ENCODE results near the gene SDR42E1. TPM values are rescaled to one million over a fixed set of nuclear protein-coding genes. Genes with fewer than 3 reads are reported as not detected.

Gene SDR42E1
- total and polyA plus RNA-seq, 5 donors from 2014 or later = 1.6 to 3.7 (median 2.0) TPM

DNA sequence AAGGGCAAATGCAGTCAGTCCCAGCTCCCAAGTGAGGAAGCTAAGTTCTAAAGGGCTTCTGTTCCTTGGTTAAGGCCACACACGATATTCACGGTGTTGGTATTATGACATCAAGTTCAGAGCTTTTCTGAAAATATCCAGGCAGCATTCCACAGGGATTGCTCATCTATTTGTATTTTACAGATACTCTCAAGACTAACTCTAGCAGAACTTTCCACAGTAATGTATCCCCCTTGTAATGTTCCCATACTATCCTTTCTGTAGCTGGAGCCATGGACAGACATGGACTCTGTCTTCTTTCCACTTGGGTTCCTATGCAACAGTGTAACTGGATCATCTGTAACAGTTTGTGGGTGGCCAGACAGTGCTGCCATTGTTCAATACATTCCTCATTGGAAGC, 13.5 kb downstream of the SDR42E1 start:
- H3K36me3 ChIP-seq (ENCODE audit: control insufficient read depth, insufficient read depth, low read length) = peaks cover 34% of the 10 kb centered on the region
- H3K27ac Mint-ChIP-seq = no peak overlapping the region
- no peaks in the 10 kb centered on the region for H3K9me3 ChIP-seq (ENCODE audit: control insufficient read depth in 2 of 2, low read length in 2 of 2)
- no peak for DNase-seq
- no peak overlapping the region for H3K4me3 ChIP-seq (ENCODE audit: low read depth, low read length)
- H3K27me3 ChIP-seq (ENCODE audit: control insufficient read depth, insufficient read depth, low read length) = no peaks in the 10 kb centered on the region
- no peaks in the 10 kb centered on the region for H3K27me3 Mint-ChIP-seq
- peaks cover 0 to 3% (median under 1%) of the 10 kb centered on the region in 4 donors for H3K4me1 Mint-ChIP-seq
- H3K4me1 ChIP-seq (ENCODE audit: control insufficient read depth, insufficient read depth, low read length, poor library complexity, severe bottlenecking) = no peaks in the 10 kb centered on the region
- H3K36me3 Mint-ChIP-seq = peaks cover 15% of the 10 kb centered on the region
- no peak overlapping the region for H3K27ac ChIP-seq (ENCODE audit: insufficient read depth, low read length, poor library complexity, severe bottlenecking)
- peaks cover 0 to 2% (median 0%) of the 10 kb centered on the region in 7 donors for H3K9me3 Mint-ChIP-seq
- H3K4me3 Mint-ChIP-seq = no peak overlapping the region
- no peak for ATAC-seq (ENCODE audit: low read depth in 2 of 2)

DNA sequence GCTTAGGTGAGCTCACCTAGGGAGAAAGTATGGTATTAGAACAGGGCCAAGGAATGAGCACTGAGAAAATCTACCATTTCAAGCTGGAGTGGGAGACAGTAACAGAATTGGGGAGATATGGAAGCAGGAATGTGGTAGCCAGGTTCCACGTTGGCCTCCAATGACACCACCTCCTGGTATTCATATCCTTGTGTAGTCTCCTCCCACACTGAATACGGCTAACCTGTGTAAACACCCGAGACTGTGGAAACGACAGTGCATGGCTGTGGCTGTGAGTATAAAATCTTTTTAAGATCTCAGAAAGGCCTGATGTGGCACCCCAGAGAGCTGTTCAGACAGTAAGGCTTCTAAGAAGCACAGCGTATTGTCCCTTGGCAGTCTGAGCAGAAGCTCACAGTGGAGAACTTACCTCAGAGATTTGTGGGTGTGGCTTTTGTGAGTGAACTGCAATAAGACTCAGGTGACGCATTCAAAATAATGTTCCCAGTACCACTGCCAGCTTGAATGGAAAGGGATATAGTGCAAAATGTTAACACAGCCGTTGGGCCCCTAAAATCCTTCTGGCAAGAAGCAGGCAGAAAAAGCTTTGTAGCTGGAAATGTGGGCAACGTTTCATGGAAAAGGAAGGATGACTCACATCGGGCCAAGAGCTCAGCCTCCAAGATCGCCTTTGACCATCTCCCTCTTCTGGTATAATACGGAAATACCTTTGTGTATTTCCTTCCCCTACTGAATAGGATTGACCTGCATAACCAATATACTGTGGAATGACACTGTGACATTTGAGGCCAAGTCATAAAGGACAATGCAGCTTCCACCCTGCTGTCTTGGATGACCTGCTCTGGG, 14.4 kb downstream of the SDR42E1 start:
- Histone ChIP-seq H3K36me3 (ENCODE audit: control insufficient read depth, insufficient read depth, low read length) (peaks cover 34% of the 10 kb centered on the region), H3K4me3 (ENCODE audit: low read depth, low read length) (no peak overlapping the region), H3K9me3 (ENCODE audit: control insufficient read depth in 2 of 2, low read length in 2 of 2) (no peaks in the 10 kb centered on the region), H3K4me1 (ENCODE audit: control insufficient read depth, insufficient read depth, low read length, poor library complexity, severe bottlenecking) (no peaks in the 10 kb centered on the region), H3K27ac (ENCODE audit: insufficient read depth, low read length, poor library complexity, severe bottlenecking) (no peak overlapping the region), H3K27me3 (ENCODE audit: control insufficient read depth, insufficient read depth, low read length) (no peaks in the 10 kb centered on the region)
- Mint-ChIP-seq H3K27me3 (no peaks in the 10 kb centered on the region), H3K4me1 (no peaks in the 10 kb centered on the region), H3K4me3 (no peak overlapping the region), H3K36me3 (peaks cover 15% of the 10 kb centered on the region), H3K27ac (no peak overlapping the region), H3K9me3 (peaks cover 0 to 2% (median 0%) of the 10 kb centered on the region in 7 donors)
- ATAC-seq (ENCODE audit: low read depth in 2 of 2) (no peak), DNase-seq (no peak)

DNA sequence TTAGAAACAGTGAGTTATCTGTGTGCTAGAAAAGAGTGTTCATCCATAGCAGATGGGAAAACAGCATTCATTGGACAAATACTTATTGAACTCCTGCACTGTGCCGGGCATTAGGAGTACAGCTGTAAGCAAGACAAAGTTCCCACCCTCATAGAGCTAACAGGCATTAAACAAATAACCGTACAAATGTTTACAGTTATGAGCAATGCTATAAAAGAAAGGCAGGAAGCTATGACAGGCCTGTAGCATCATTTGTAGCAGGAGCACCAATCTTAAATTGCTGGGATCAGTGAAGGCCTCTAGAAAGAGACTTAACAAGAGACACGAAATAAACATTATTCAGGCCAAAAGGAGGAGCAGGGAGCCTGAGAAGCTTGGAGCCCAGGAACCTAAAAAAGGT, 15.6 kb downstream of the SDR42E1 start:
- Mint-ChIP-seq H3K27me3 (no peaks in the 10 kb centered on the region), H3K4me3 (no peak overlapping the region), H3K9me3 (peaks cover 0 to 2% (median 0%) of the 10 kb centered on the region in 7 donors), H3K4me1 (no peaks in the 10 kb centered on the region), H3K36me3 (peaks cover 15% of the 10 kb centered on the region), H3K27ac (no peak overlapping the region)
- Histone ChIP-seq H3K36me3 (ENCODE audit: control insufficient read depth, insufficient read depth, low read length) (peaks cover 34% of the 10 kb centered on the region), H3K4me1 (ENCODE audit: control insufficient read depth, insufficient read depth, low read length, poor library complexity, severe bottlenecking) (no peaks in the 10 kb centered on the region), H3K27ac (ENCODE audit: insufficient read depth, low read length, poor library complexity, severe bottlenecking) (no peak overlapping the region), H3K9me3 (ENCODE audit: control insufficient read depth in 2 of 2, low read length in 2 of 2) (no peaks in the 10 kb centered on the region), H3K4me3 (ENCODE audit: low read depth, low read length) (no peak overlapping the region), H3K27me3 (ENCODE audit: control insufficient read depth, insufficient read depth, low read length) (no peaks in the 10 kb centered on the region)
- DNase-seq = no peak
- no peak for ATAC-seq (ENCODE audit: low read depth in 2 of 2)

DNA sequence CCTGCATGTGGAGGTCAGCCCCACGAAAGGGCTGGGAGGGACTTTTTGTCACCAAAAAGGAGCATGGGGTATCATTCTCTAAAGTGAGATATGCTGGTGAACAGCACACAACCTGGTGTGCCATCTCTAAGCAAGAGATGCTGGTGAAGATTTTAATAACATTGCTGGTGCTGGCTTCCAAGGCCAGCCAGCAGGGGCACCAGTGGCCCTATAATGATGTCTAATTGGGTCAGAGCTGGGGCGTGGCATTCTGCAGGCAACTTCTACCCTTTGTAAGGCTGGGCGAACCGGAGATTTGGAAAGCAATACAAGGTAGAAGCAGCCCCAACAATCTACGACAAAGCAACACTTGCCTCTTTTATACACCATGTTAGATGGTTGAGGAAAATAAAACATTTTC, 16.8 kb downstream of the SDR42E1 start:
- Mint-ChIP-seq H3K4me1 (no peaks in the 10 kb centered on the region), H3K27ac (no peak overlapping the region), H3K27me3 (no peaks in the 10 kb centered on the region), H3K4me3 (no peak overlapping the region), H3K36me3 (peaks cover 15% of the 10 kb centered on the region), H3K9me3 (peaks cover 0 to 2% (median 0%) of the 10 kb centered on the region in 7 donors)
- Histone ChIP-seq H3K27me3 (ENCODE audit: control insufficient read depth, insufficient read depth, low read length) (no peaks in the 10 kb centered on the region), H3K4me3 (ENCODE audit: low read depth, low read length) (no peak overlapping the region), H3K36me3 (ENCODE audit: control insufficient read depth, insufficient read depth, low read length) (peaks cover 25% of the 10 kb centered on the region), H3K27ac (ENCODE audit: insufficient read depth, low read length, poor library complexity, severe bottlenecking) (no peak overlapping the region), H3K4me1 (ENCODE audit: control insufficient read depth, insufficient read depth, low read length, poor library complexity, severe bottlenecking) (no peaks in the 10 kb centered on the region), H3K9me3 (ENCODE audit: control insufficient read depth in 2 of 2, low read length in 2 of 2) (no peaks in the 10 kb centered on the region)
- ATAC-seq (ENCODE audit: low read depth in 2 of 2) = no peak
- DNase-seq = no peak

DNA sequence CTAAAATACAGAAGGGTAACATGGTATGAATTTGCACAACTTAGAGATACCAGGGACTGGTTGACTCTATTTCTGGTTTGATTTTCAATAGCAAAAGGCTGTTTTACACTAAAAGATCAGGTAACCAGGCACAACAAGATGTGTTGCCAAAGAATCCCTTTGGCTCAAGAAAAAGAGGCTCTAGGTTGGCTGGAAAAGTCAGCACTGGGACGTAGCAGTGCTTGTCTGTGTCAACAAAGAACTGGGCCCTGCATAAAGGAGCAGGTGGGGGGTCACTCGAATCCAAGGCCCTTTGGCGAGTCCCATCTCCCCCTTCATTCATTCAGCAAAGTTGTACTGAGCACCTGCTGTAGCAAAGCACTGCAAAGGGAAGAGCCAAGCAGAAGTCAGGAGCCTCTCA, 18.4 kb downstream of the SDR42E1 start:
- Mint-ChIP-seq H3K4me3 (no peak overlapping the region), H3K9me3 (no peaks in the 10 kb centered on the region)

DNA sequence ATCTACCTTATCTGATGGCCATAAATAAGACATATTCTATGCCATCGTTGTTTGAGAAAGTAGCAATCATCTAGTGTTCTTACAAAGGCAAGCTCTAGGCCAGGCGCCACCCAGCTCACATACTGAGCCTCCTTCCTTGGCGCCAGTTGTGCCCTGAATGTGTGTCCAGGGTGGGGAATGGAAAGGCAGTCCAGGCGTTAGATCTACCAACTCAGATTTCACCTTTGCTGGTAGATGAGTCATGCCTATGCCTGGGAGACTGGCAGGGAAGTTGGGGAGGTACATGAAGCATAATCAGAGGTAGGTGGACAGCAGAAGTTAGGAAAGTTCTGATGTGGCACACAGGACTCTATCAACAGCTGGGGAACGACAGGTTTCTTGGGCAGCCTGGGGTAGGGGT, 23.6 kb downstream of the SDR42E1 start:
- H3K36me3 Mint-ChIP-seq = no peaks in the 10 kb centered on the region
- H3K4me3 Mint-ChIP-seq = no peak overlapping the region
- peaks cover 0 to 2% (median 0%) of the 10 kb centered on the region in 7 donors for H3K9me3 Mint-ChIP-seq
- no peak overlapping the region for H3K27ac Mint-ChIP-seq
- Histone ChIP-seq H3K4me1 (ENCODE audit: control insufficient read depth, insufficient read depth, low read length, poor library complexity, severe bottlenecking) (no peaks in the 10 kb centered on the region), H3K9me3 (ENCODE audit: control insufficient read depth in 2 of 2, low read length in 2 of 2) (no peaks in the 10 kb centered on the region), H3K27ac (ENCODE audit: insufficient read depth, low read length, poor library complexity, severe bottlenecking) (no peak overlapping the region), H3K4me3 (ENCODE audit: low read depth, low read length) (no peak overlapping the region), H3K27me3 (ENCODE audit: control insufficient read depth, insufficient read depth, low read length) (peaks cover 2% of the 10 kb centered on the region), H3K36me3 (ENCODE audit: control insufficient read depth, insufficient read depth, low read length) (no peaks in the 10 kb centered on the region)
- no peaks in the 10 kb centered on the region for H3K27me3 Mint-ChIP-seq
- no peak for ATAC-seq (ENCODE audit: low read depth in 2 of 2)
- no peak for DNase-seq
- H3K4me1 Mint-ChIP-seq = no peaks in the 10 kb centered on the region

More for the DNA sequence above, 18.4 kb downstream of the SDR42E1 start:
- Histone ChIP-seq H3K27ac (ENCODE audit: insufficient read depth, low read length, poor library complexity, severe bottlenecking) (no peak overlapping the region), H3K9me3 (ENCODE audit: control insufficient read depth in 2 of 2, low read length in 2 of 2) (no peaks in the 10 kb centered on the region), H3K27me3 (ENCODE audit: control insufficient read depth, insufficient read depth, low read length) (no peaks in the 10 kb centered on the region), H3K4me3 (ENCODE audit: low read depth, low read length) (no peak overlapping the region), H3K36me3 (ENCODE audit: control insufficient read depth, insufficient read depth, low read length) (peaks cover 10% of the 10 kb centered on the region), H3K4me1 (ENCODE audit: control insufficient read depth, insufficient read depth, low read length, poor library complexity, severe bottlenecking) (no peaks in the 10 kb centered on the region)
- Mint-ChIP-seq H3K27ac (no peak overlapping the region), H3K36me3 (peaks cover 7% of the 10 kb centered on the region), H3K4me1 (no peaks in the 10 kb centered on the region), H3K27me3 (no peaks in the 10 kb centered on the region)
- ATAC-seq (ENCODE audit: low read depth in 2 of 2) (no peak), DNase-seq (no peak)

DNA sequence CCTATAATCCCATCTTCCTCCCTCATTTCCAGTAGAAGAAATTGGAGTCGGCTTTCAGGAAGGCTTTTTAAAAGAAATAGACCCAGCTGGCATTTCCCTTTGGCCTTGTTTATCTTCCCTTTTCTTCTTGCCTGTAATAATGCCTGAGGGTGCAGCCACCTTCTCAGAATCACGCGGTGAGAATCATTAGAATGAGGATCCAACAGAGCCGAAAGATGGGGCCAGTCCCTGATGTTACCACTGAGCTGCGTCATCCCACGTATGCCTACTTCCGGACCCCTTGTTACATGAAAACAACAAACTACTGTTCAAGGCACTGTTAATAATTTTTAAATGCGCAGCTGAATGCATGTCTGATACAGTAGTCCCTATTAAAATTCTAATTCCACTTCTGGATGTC, 24.1 kb downstream of the SDR42E1 start:
- Mint-ChIP-seq H3K4me1 (no peaks in the 10 kb centered on the region), H3K4me3 (no peak overlapping the region), H3K27ac (no peak overlapping the region), H3K27me3 (no peaks in the 10 kb centered on the region), H3K36me3 (no peaks in the 10 kb centered on the region), H3K9me3 (peaks cover 0 to 2% (median 0%) of the 10 kb centered on the region in 7 donors)
- no peaks in the 10 kb centered on the region for H3K36me3 ChIP-seq (ENCODE audit: control insufficient read depth, insufficient read depth, low read length)
- H3K27me3 ChIP-seq (ENCODE audit: control insufficient read depth, insufficient read depth, low read length) = peaks cover 2% of the 10 kb centered on the region
- H3K9me3 ChIP-seq (ENCODE audit: control insufficient read depth in 2 of 2, low read length in 2 of 2) = no peaks in the 10 kb centered on the region
- no peak for DNase-seq
- H3K27ac ChIP-seq (ENCODE audit: insufficient read depth, low read length, poor library complexity, severe bottlenecking) = no peak overlapping the region
- no peak overlapping the region for H3K4me3 ChIP-seq (ENCODE audit: low read depth, low read length)
- no peaks in the 10 kb centered on the region for H3K4me1 ChIP-seq (ENCODE audit: control insufficient read depth, insufficient read depth, low read length, poor library complexity, severe bottlenecking)
- ATAC-seq (ENCODE audit: low read depth in 2 of 2) = no peak
